Measurements from ENCODE around the gene HECTD4. TPM values are rescaled to one million over a fixed set of nuclear protein-coding genes. Genes with fewer than 3 reads are reported as not detected.

The HECTD4 gene
- total and polyA plus RNA-seq, 9 of the 15 experiments (the other 6 are each of a cell fraction or from before 2014, with no cell fraction given) = 3.5 to 33.3 (median 13.5) TPM

GRCh38 chr12:112239020-112239419, 143.2 kb downstream of the HECTD4 start:
- Histone ChIP-seq H3K36me3 (ENCODE audit: control insufficient read depth, insufficient read depth, low read length) (peaks cover 76% of the 10 kb centered on the region), H4K20me1 (replicated peaks; ENCODE audit: control insufficient read depth, insufficient read depth, low read length) (no peaks in the 10 kb centered on the region), H3K79me2 (ENCODE audit: control insufficient read depth, insufficient read depth, low read length) (no peaks in the 10 kb centered on the region), H3K4me1 (replicated peaks in 1 of 2; ENCODE audit: control insufficient read depth in 2 of 2, insufficient read depth in 2 of 2, low read length in 2 of 2) (no peaks in the 10 kb centered on the region), H3K4me2 (ENCODE audit: insufficient read depth, low read length) (no peak overlapping the region), H2AFZ (ENCODE audit: low read depth, low read length) (no peak overlapping the region), H3K9ac (ENCODE audit: insufficient read depth in 1 of 2, low read depth in 2 of 2, low read length in 2 of 2) (0 out of 4 replicates have a peak overlapping the region, but pooled peaks of 1 of the 2 experiments have one; percentile 33), H3K27ac (ENCODE audit: extremely low read depth, low read depth, low read length) (no peak overlapping the region), H3K9me3 (replicated peaks; ENCODE audit: control insufficient read depth, insufficient read depth, low read depth, low read length) (no peaks in the 10 kb centered on the region), H3K9me1 (ENCODE audit: control insufficient read depth, insufficient read depth, low read length) (no peaks in the 10 kb centered on the region), H3K4me3 (no peak overlapping the region), H3K27me3 (ENCODE audit: control insufficient read depth in 2 of 2, insufficient read depth in 2 of 2, low read length in 2 of 2) (no peaks in the 10 kb centered on the region)
- ATAC-seq (no peak), DNase-seq (ENCODE audit: extremely low read depth in 1 of 4, low spot score in 3 of 4) (no peak), FAIRE-seq (no peak)
- ChIA-PET CTCF (ENCODE audit: low intra/inter-chr PET ratio) (no interaction called here), POLR2A (interaction anchor here (0.7 to 1.0 kb wide), 3 partner anchors 10 to 31 kb away, joined by 3 read pairs; no protein-coding TSS in a partner anchor)
- no TSS peak for BruUV-seq (replicated peaks)
- 94% methylated on average over 7 of the region's 7 CpGs for WGBS (ENCODE audit: insufficient coverage, low coverage, missing lambda C conversion rate)
- intact Hi-C loops (cut with micrococcal nuclease) = no loop called here
- in situ Hi-C loops (cut with MboI) = no loop called here
- TF ChIP-seq NR3C1 (CRISPR knock-in tag; IDR thresholded peaks at IDR 0.05) = no peak
- TF ChIP-seq, protein P1, sequence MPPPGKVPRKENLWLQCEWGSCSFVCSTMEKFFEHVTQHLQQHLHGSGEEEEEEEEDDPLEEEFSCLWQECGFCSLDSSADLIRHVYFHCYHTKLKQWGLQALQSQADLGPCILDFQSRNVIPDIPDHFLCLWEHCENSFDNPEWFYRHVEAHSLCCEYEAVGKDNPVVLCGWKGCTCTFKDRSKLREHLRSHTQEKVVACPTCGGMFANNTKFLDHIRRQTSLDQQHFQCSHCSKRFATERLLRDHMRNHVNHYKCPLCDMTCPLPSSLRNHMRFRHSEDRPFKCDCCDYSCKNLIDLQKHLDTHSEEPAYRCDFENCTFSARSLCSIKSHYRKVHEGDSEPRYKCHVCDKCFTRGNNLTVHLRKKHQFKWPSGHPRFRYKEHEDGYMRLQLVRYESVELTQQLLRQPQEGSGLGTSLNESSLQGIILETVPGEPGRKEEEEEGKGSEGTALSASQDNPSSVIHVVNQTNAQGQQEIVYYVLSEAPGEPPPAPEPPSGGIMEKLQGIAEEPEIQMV (tag; conservative IDR thresholded peaks at IDR 0.05; ENCODE audit: low read depth) = no peak
- TF ChIP-seq, protein P2, sequence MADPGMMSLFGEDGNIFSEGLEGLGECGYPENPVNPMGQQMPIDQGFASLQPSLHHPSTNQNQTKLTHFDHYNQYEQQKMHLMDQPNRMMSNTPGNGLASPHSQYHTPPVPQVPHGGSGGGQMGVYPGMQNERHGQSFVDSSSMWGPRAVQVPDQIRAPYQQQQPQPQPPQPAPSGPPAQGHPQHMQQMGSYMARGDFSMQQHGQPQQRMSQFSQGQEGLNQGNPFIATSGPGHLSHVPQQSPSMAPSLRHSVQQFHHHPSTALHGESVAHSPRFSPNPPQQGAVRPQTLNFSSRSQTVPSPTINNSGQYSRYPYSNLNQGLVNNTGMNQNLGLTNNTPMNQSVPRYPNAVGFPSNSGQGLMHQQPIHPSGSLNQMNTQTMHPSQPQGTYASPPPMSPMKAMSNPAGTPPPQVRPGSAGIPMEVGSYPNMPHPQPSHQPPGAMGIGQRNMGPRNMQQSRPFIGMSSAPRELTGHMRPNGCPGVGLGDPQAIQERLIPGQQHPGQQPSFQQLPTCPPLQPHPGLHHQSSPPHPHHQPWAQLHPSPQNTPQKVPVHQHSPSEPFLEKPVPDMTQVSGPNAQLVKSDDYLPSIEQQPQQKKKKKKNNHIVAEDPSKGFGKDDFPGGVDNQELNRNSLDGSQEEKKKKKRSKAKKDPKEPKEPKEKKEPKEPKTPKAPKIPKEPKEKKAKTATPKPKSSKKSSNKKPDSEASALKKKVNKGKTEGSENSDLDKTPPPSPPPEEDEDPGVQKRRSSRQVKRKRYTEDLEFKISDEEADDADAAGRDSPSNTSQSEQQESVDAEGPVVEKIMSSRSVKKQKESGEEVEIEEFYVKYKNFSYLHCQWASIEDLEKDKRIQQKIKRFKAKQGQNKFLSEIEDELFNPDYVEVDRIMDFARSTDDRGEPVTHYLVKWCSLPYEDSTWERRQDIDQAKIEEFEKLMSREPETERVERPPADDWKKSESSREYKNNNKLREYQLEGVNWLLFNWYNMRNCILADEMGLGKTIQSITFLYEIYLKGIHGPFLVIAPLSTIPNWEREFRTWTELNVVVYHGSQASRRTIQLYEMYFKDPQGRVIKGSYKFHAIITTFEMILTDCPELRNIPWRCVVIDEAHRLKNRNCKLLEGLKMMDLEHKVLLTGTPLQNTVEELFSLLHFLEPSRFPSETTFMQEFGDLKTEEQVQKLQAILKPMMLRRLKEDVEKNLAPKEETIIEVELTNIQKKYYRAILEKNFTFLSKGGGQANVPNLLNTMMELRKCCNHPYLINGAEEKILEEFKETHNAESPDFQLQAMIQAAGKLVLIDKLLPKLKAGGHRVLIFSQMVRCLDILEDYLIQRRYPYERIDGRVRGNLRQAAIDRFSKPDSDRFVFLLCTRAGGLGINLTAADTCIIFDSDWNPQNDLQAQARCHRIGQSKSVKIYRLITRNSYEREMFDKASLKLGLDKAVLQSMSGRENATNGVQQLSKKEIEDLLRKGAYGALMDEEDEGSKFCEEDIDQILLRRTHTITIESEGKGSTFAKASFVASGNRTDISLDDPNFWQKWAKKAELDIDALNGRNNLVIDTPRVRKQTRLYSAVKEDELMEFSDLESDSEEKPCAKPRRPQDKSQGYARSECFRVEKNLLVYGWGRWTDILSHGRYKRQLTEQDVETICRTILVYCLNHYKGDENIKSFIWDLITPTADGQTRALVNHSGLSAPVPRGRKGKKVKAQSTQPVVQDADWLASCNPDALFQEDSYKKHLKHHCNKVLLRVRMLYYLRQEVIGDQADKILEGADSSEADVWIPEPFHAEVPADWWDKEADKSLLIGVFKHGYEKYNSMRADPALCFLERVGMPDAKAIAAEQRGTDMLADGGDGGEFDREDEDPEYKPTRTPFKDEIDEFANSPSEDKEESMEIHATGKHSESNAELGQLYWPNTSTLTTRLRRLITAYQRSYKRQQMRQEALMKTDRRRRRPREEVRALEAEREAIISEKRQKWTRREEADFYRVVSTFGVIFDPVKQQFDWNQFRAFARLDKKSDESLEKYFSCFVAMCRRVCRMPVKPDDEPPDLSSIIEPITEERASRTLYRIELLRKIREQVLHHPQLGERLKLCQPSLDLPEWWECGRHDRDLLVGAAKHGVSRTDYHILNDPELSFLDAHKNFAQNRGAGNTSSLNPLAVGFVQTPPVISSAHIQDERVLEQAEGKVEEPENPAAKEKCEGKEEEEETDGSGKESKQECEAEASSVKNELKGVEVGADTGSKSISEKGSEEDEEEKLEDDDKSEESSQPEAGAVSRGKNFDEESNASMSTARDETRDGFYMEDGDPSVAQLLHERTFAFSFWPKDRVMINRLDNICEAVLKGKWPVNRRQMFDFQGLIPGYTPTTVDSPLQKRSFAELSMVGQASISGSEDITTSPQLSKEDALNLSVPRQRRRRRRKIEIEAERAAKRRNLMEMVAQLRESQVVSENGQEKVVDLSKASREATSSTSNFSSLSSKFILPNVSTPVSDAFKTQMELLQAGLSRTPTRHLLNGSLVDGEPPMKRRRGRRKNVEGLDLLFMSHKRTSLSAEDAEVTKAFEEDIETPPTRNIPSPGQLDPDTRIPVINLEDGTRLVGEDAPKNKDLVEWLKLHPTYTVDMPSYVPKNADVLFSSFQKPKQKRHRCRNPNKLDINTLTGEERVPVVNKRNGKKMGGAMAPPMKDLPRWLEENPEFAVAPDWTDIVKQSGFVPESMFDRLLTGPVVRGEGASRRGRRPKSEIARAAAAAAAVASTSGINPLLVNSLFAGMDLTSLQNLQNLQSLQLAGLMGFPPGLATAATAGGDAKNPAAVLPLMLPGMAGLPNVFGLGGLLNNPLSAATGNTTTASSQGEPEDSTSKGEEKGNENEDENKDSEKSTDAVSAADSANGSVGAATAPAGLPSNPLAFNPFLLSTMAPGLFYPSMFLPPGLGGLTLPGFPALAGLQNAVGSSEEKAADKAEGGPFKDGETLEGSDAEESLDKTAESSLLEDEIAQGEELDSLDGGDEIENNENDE (IDR thresholded peaks at IDR 0.05; ENCODE audit: low read depth, low read length) = no peak
- no peak for TF ChIP-seq EWSR1 (IDR thresholded peaks at IDR 0.05; ENCODE audit: borderline replicate concordance, low read depth, partially characterized antibody)
- TF ChIP-seq KDM5B (IDR thresholded peaks at IDR 0.05; ENCODE audit: insufficient replicate concordance, low read depth, low read length) = no peak
- TF ChIP-seq TGIF2 (CRISPR knock-in tag; IDR thresholded peaks at IDR 0.05) = no peak
- TF ChIP-seq TAL1 (IDR thresholded peaks at IDR 0.05) = no peak
- TF ChIP-seq ZKSCAN8 (CRISPR knock-in tag; IDR thresholded peaks at IDR 0.05) = no peak
- TF ChIP-seq ZBTB7A (IDR thresholded peaks at IDR 0.05; ENCODE audit: borderline replicate concordance, control insufficient read depth, low read depth, low read length) = no peak

All from K562 (cell line).